OCI-LY3 (cell line): ENCODE results near the gene SYT1.

Source experiments
- CTCF ChIP-seq: fragments of 200-600, 300-600 bp; sonication (generic); IDR thresholded peaks from 2 replicates; pipeline ENCODE4 v1.5.1; 2014; ENCODE audit warnings: antibody characterized with exemption, low read length, low read depth
- EZH2phosphoT487 ChIP-seq: fragments of 200-600 bp; shearing (Covaris generic); IDR thresholded peaks from 2 replicates; pipeline ENCODE4 v1.6.1; 2018; ENCODE audit warnings: antibody characterized with exemption, mixed run types, low read depth

- TF ChIP-seq CTCF (no peak), EZH2phosphoT487 (no peak)
These were observed 832 bp upstream of the SYT1 start for GRCh38 chr12:78863482-78864402.
